GM19455 (cell line): ENCODE measurements around the gene ERBB4.
A peak's percentile ranks its signal among the peaks of the same experiment; 100 is the strongest.
"Not testable (repeated sequence)": the region's sequence is repeated elsewhere in the genome, so short reads cannot be mapped to it uniquely, and the experiment has no call there.

Experiments
- ATAC-seq: cut with Tn5 transposase; IDR thresholded peaks from one replicate; pipeline ENCODE4 v1.9.1; 2021; ENCODE audit not compliant: unreplicated experiment

Gene ERBB4

GRCh38 chr2:212530373-212530772 is 8.2 kb downstream of the ERBB4 start:
- ATAC-seq: no peak

DNA sequence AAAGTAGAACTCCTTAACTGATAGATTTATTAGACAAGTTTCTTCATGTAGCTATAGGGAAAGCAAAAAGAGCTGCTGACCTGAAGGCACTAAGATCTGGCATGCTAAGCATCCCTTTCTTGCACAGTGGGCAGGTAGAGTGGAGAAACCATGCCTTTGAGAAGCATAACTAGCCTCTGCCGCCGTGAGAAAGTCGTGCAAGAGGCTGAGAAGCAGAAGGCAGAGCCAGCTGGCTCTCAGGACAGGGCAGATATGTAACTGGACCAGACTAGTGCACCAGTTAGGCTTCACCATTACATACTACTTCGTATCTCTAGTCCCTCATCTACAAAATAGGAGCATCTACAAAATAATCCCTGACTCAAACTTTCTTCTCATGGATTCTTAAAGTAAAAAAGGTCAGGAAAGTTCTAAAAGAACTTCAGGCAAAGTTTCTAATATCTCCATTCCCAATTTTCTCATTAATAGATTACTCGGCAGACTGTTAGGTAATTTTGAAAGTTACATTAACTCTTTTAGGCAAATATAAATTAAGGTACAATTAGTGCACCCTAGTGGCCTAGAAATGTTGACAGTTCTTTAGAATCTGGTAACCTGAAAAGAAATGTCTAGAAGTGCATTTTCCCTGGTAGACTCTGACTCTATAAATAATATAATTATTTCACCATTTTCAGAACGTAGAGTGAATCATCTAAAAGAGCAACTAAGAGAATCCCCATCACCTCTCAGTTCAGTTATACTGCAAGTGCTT is 10.3 kb downstream of the ERBB4 start:
- ATAC-seq: no peak

DNA sequence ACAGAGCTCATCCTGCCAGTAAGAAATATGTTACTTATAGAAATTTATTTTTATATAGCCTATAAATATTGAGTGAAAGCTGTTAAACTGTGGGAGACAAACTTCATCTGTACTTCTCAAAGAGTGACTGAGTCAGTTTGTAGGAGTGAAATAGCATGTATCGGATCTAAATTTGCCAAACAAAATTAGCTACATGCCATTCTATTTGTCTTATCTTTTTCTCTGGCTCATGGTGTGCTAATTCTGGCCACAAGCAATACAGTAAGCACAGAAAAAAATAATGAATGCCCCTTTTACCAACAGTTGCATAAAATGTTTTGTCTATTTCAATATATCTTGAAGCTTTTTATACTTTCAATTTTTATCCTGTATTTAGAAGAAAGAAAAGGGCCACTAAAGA is 12.5 kb downstream of the ERBB4 start:
- no peak for ATAC-seq

DNA sequence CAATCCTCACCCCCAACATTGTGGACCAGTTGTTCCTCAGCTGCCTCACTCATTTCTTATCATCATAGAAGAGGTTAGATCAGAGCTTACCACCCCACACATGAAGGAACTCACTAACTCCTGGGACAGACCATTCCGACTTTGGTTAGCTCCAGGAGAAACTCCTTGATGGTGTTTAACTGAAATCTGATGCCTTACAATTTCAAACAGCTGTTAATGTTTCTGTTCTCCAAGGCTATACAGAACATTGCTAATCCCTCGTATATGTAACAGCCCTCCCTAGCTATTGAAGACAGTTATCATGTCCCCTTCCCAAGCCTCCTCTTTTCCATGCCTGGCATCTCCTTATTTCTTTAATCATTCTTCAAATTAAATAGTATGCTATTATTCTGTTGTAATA is 14.8 kb downstream of the ERBB4 start:
- no peak for ATAC-seq

- ATAC-seq: no peak
Observed at GRCh38 chr2:212520340-212520739, 18.3 kb downstream of the ERBB4 start.

GRCh38 chr2:212517693-212518092 is 20.9 kb downstream of the ERBB4 start:
- ATAC-seq: no peak

DNA sequence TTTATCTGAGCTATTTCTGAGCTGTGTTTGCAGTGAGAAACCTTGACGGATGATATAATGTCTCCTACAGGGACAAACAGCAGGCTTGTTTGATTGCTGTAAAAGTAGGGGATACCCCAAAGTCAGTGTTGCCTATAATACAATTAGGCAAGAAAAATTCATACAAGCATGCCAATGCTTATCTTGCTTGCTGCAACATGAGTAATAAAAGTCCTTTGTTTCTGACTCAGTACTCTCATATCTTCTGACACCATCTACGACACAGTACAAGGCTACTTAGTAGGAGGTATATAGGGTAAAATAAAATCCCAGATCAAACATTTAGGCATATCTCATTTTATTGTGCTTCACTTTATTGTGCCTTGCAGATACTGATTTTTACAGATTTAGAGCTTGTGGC is 33.0 kb downstream of the ERBB4 start:
- ATAC-seq: no peak

DNA sequence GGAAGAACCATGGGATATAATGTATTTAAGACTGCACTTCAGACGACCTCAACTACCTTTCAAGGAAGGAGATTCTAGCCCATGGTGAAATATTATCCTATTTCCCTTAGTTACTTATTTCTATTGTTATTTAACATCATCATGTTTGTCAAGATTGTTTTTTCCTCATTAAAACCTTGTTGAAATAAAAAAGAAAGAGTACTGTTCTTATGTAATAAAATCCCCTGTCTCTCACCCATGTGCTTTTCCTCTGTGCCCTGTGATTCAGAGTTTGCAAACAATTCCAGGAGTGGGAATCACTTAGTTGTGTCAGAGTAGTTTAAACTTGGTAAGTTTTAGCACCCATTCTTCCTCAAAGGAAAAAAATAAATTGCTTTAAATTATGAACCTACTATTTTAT is 43.6 kb downstream of the ERBB4 start:
- ATAC-seq: no peak

GRCh38 chr2:212494418-212495020 is 44.1 kb downstream of the ERBB4 start:
- no peak for ATAC-seq

DNA sequence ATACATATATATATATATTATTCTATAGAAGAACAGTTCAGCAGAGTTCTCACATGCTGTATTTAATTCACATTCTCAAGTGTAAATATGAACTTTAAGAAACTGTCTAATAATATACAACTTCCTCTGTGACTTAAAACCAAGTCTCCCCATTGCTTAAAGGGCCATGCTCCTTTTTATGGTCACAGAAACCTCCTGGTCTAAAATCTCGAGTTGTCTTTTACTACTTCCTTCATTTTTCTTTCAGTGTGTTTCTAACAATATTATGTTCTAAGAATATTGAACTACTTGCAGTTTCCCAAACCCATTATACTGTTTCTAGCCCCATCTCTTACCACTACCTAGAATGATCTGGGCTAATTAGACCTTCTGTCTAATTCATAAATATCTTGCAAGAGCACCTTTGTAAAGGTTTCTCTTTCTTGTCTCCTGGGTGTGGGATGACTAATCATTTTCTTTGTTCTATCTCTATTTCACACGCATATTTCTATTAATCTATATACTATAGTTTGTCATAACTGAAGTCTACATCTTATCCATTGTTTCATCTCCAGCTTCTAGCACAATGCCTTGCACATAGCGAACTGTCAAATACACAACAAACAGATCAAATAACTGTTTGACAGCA is 48.8 kb downstream of the ERBB4 start:
- ATAC-seq: peak; percentile 74

DNA sequence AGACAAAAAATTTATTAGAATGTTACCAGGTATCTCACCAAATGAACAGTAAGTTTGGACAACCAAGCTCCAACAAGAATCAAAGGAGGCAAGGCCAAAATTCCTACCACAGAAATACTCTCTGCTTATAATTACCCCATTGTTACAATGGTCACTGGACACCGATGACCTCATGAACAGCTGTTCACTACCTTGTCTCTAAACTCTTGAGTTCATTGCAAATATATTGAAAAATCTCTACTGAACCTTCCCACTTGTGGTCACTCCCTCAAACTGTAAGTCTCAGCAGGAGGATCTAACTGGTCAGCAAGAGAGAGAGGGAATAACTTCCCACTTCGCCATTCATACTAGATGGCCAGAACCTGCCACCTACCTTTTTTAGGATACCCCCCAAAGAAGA is 50.0 kb downstream of the ERBB4 start:
- ATAC-seq: no peak

- no peak for ATAC-seq
Observed at GRCh38 chr2:212484563-212485080, 54.0 kb downstream of the ERBB4 start.

DNA sequence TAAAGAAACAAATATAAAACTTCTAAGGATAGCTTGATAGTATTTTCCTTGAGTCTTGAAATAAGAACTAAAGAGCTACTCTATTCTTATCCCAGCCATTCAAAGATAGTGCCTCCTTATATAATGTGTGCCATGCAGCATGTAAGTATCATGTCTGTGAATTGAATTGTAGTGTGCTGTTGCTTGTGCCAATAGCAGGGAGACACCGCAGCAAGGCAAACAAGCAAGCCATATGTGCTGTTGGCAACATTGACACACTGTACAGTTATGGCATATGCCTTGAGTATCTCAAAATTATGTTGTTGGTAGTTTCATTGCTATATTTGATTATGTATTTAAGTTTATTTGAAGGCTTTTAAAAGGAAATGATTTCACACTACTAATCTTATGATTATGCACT is 58.2 kb downstream of the ERBB4 start:
- ATAC-seq: no peak

DNA sequence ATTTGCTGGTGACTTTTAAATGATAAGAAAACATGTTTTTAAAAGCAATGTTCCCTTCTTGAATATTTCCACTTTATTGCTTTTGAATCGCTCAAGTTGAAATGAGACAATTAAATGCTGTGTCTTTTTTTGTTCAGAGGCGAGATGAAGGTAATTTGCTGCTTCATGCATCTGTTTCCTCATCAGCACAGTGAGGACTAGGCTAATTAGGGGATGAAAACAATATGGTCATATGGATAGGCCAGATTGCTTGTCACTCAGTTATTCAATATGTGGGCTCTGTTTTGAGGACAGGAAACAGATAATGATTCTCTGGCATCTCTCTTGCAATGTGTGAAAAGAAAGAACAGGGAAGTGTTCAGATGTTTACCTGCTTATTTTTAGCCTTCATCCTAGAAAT is 61.0 kb downstream of the ERBB4 start:
- ATAC-seq: no peak

DNA sequence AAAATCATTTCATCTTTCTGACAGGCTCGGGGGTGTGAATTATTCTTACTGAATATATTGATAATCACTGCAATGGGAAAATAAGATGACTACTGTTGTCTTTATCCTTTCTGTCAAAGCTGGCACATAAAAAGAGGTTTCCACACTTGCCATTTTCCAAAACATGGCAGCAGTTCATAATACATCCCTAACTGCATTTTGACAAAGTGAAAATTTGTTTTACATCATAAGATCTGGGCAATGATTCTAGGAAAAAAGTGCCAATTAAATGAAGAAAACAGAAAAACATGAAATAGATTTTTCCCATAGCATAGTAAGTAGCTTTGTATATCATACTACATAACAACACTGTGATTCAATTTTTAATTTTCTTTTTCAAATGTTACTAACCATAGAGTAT is 65.4 kb downstream of the ERBB4 start:
- ATAC-seq: no peak

- not testable (repeated sequence) for ATAC-seq
Observed at GRCh38 chr2:212467551-212467950, 71.1 kb downstream of the ERBB4 start.

- no peak for ATAC-seq
Observed at GRCh38 chr2:212465456-212465855, 73.1 kb downstream of the ERBB4 start.

DNA sequence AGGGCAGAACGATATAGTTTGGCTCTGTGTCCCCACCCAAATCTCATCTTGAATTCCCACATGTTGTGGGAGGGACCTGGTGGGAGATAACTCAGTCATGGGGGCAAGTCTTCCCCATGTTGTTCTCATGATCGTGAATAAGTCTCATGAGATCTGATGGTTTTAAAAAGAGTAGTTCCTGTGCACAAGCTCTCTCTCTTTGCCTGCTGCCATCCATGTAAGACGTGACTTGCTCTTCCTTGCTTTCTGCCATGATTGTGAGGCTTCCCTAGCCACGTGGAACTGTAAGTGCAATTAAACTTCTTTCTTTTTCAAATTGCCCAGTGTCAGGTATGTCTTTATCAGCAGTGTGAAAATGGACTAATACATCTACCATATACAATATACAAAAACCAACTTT is 76.9 kb downstream of the ERBB4 start:
- ATAC-seq: not testable (repeated sequence)

DNA sequence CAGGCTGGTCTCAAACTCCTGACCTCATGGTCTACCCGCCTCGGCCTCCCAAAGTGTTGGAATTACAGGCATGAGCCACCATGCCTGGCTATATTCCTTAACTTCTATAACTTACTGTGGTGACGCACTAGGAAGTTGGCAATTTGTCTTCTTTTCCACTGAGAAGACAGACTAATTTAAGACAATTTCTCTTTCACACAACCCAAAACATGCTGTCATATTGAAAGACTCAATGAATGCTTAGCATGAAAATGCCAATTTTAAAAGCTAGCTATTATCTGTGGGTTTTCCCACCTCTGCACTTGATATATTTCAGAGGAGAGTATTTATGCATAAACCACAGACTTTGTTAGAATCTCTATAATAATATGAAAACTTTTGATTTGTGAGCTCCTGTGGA is 84.5 kb downstream of the ERBB4 start:
- no peak for ATAC-seq

DNA sequence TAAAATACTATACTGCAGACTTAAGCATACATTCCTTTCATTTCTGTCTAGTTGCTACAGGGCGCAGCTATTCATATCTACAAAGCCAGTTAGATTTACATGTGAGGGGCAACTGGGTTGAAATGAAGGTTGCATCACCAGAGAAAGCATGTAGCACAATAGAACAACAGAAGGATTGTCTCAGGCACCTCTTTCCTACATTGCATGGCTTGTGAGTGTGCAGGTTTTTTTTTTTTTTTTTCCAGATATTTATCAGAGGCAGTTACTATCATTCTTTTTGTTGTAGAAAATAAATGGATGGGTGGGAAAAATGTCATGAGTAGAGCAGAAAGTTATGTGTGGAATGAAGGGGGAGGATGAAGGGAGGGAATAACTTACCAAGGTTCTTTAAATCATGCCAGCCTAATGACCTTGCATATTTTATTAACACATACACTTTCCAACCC is 86.8 kb downstream of the ERBB4 start:
- ATAC-seq: no peak

GRCh38 chr2:212448698-212449097 is 89.9 kb downstream of the ERBB4 start:
- ATAC-seq: no peak

GRCh38 chr2:212441821-212442220 is 96.8 kb downstream of the ERBB4 start:
- ATAC-seq: no peak
